Measurements from ENCODE around the gene VAT1.
"Not testable (repeated sequence)": the region's sequence is repeated elsewhere in the genome, so short reads cannot be mapped to it uniquely, and the experiment has no call there.

VAT1 gene

GRCh38 chr17:43062984-43063638 is 40.9 kb upstream of the VAT1 start:
- in situ Hi-C loops (cut with HindIII; ENCODE audit: low pct_ligation_motif_present, low sequenced_read_pairs): no loop called here
- Histone ChIP-seq H3K4me3 (ENCODE audit: low read depth, low read length) (no peak overlapping the region), H3K27me3 (replicated peaks) (no peaks in the 10 kb centered on the region), H3K27ac (no peak overlapping the region), H3K36me3 (replicated peaks) (no peaks in the 10 kb centered on the region)
- no peak for DNase-seq
- no peak for TF ChIP-seq CTCF (IDR thresholded peaks at IDR 0.05; ENCODE audit: low read depth, low read length, missing control alignments)

DNA sequence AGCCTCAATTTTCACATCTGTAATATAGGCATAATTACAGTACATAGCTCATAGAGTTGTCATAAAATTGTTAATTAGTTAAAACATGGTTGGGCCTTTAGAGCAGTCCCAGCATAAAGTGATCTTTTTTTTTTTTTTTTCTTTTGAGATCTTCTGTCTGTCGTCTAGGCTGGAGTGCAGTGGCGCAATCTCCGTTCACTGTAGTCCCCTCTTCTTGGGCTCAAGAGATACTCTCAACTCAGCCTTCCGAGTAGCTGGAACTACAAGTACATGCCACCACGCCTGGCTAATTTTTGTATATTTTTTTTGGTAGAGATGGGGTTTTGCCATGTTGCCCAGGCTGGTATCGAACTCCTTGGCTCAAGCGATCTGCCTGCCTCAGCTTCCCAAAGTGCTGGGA is 33.9 kb upstream of the VAT1 start:
- no peak overlapping the region for H3K4me3 ChIP-seq (ENCODE audit: low read depth, low read length)
- in situ Hi-C loops (cut with HindIII; ENCODE audit: low pct_ligation_motif_present, low sequenced_read_pairs): no loop called here

GRCh38 chr17:43053008-43053407 is 30.8 kb upstream of the VAT1 start:
- H3K27me3 ChIP-seq (replicated peaks); in situ Hi-C loops (cut with HindIII; ENCODE audit: low pct_ligation_motif_present, low sequenced_read_pairs); DNase-seq; H3K36me3 ChIP-seq (replicated peaks); H3K4me3 ChIP-seq (ENCODE audit: low read depth, low read length); H3K27ac ChIP-seq: not testable (repeated sequence)

More for the DNA sequence above, 33.9 kb upstream of the VAT1 start:
- H3K36me3 ChIP-seq (replicated peaks): no peaks in the 10 kb centered on the region
- no peak for TF ChIP-seq CTCF (IDR thresholded peaks at IDR 0.05; ENCODE audit: low read depth, low read length, missing control alignments)
- no peaks in the 10 kb centered on the region for H3K27me3 ChIP-seq (replicated peaks)
- DNase-seq: no peak
- H3K27ac ChIP-seq: no peak overlapping the region

DNA sequence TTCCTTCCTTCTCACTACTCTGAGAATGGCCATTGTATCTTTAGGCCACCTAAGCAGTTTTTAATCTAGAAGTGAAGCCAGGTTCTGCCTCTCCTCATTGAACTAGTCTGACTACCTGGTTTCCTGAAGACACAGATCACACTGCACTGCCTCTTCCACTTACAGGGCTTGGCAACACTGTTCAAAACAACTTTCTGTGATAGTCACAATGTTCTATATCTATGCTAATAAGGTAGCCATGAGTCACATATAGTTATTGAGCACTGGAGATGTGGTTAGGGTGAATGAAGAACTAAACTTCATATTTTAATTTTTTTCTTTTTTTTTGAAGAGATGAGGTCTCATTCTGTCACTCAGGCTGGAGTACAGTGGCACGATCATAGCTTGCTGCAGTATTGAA is 29.8 kb upstream of the VAT1 start:
- no peaks in the 10 kb centered on the region for H3K36me3 ChIP-seq (replicated peaks)
- no peak overlapping the region for H3K27ac ChIP-seq
- no peak overlapping the region for H3K4me3 ChIP-seq (ENCODE audit: low read depth, low read length)
- in situ Hi-C loops (cut with HindIII; ENCODE audit: low pct_ligation_motif_present, low sequenced_read_pairs): no loop called here
- H3K27me3 ChIP-seq (replicated peaks): no peaks in the 10 kb centered on the region
- TF ChIP-seq CTCF (IDR thresholded peaks at IDR 0.05; ENCODE audit: low read depth, low read length, missing control alignments): no peak
- DNase-seq: no peak

DNA sequence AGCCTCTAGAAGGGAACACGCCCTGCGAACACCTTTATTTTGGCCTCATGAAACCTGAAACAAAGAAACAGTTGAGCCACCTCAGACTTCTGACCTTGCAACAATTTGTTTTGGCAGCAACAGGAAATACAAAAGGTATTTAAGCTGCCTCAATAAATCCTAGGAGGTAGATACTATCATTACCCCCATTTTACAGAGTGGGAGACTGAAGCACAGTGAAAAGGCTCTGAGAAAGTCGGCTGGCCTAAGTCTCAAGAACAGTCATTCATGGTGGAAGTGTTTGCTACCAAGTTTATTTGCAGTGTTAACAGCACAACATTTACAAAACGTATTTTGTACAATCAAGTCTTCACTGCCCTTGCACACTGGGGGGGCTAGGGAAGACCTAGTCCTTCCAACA is 21.8 kb upstream of the VAT1 start:
- no peak for DNase-seq
- H3K27ac ChIP-seq: no peak overlapping the region
- no peaks in the 10 kb centered on the region for H3K27me3 ChIP-seq (replicated peaks)
- H3K36me3 ChIP-seq (replicated peaks): no peaks in the 10 kb centered on the region
- no peak for TF ChIP-seq CTCF (IDR thresholded peaks at IDR 0.05; ENCODE audit: low read depth, low read length, missing control alignments)
- H3K4me3 ChIP-seq (ENCODE audit: low read depth, low read length): no peak overlapping the region
- in situ Hi-C loops (cut with HindIII; ENCODE audit: low pct_ligation_motif_present, low sequenced_read_pairs): no loop called here

- TF ChIP-seq CTCF (IDR thresholded peaks at IDR 0.05; ENCODE audit: low read depth, low read length, missing control alignments): no peak
- no peak for DNase-seq
- no peaks in the 10 kb centered on the region for H3K36me3 ChIP-seq (replicated peaks)
- no peak overlapping the region for H3K27ac ChIP-seq
- in situ Hi-C loops (cut with HindIII; ENCODE audit: low pct_ligation_motif_present, low sequenced_read_pairs): no loop called here
- H3K27me3 ChIP-seq (replicated peaks): no peaks in the 10 kb centered on the region
- H3K4me3 ChIP-seq (ENCODE audit: low read depth, low read length): no peak overlapping the region
These were observed 21.1 kb upstream of the VAT1 start for GRCh38 chr17:43043307-43043706.
